WERI-Rb-1 (cell line): ENCODE data around the gene RASAL2.

Source experiments
- DNase-seq: peaks from one replicate; pipeline ENCODE4 v3.0.0-alpha.2; 2020
- H3K27ac ChIP-seq: fragments of 250-450 bp; sonication (Bioruptor Pico); 2 replicates; pipeline ENCODE4 v1.5.1; 2020; ENCODE audit warnings: mild to moderate bottlenecking, moderate library complexity
- H3K27me3 ChIP-seq: fragments of 250-450 bp; sonication (Bioruptor Pico); 2 replicates; pipeline ENCODE4 v1.5.1; 2021; ENCODE audit warnings: mild to moderate bottlenecking, low read depth, moderate library complexity; ENCODE audit not compliant: insufficient read depth, severe bottlenecking
- H3K36me3 ChIP-seq: fragments of 250-450 bp; sonication (Bioruptor Pico); 2 replicates; pipeline ENCODE4 v1.5.1; 2020; ENCODE audit warnings: mild to moderate bottlenecking, moderate library complexity
- H3K4me3 ChIP-seq: 2 replicates; pipeline ENCODE4 v1.5.1; 2011; ENCODE audit warnings: low read depth, mild to moderate bottlenecking, control low read depth, low read length
- H3K9me3 ChIP-seq: fragments of 250-450 bp; sonication (Bioruptor Pico); 2 replicates; pipeline ENCODE4 v1.5.1; 2021; ENCODE audit warnings: mild to moderate bottlenecking, moderate library complexity; ENCODE audit not compliant: severe bottlenecking
- TF ChIP-seq, protein P1 (sequence below): IDR thresholded peaks from 2 replicates; pipeline ENCODE4 v1.5.1; 2011; ENCODE audit warnings: low read depth, mild to moderate bottlenecking, control low read depth, inconsistent platforms, low read length

The RASAL2 gene

DNA sequence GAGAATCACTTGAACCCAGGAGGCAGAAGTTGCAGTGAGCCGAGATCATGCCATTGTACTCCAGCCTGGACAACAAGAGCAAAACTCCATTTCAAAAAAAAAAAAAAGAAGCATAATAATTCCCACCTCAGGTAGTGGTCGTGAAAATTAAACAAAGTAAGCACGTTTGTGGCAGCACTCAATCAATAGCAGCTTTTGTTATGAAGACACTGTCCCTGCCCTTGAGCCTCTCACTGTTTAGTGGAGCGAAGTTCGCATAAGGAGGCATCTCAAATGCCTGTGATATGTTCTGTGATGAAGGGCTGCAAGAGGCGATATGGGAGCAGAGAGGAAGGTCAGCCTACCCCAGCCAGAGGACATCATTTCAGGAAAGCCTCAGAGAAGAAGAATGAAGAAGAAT, 43.8 kb upstream of the RASAL2 start:
- no peak for DNase-seq
- H3K36me3 ChIP-seq: no peaks in the 10 kb centered on the region
- TF ChIP-seq, protein P1, sequence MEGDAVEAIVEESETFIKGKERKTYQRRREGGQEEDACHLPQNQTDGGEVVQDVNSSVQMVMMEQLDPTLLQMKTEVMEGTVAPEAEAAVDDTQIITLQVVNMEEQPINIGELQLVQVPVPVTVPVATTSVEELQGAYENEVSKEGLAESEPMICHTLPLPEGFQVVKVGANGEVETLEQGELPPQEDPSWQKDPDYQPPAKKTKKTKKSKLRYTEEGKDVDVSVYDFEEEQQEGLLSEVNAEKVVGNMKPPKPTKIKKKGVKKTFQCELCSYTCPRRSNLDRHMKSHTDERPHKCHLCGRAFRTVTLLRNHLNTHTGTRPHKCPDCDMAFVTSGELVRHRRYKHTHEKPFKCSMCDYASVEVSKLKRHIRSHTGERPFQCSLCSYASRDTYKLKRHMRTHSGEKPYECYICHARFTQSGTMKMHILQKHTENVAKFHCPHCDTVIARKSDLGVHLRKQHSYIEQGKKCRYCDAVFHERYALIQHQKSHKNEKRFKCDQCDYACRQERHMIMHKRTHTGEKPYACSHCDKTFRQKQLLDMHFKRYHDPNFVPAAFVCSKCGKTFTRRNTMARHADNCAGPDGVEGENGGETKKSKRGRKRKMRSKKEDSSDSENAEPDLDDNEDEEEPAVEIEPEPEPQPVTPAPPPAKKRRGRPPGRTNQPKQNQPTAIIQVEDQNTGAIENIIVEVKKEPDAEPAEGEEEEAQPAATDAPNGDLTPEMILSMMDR: no peak
- no peaks in the 10 kb centered on the region for H3K9me3 ChIP-seq
- H3K4me3 ChIP-seq: no peak overlapping the region
- H3K27ac ChIP-seq: no peak overlapping the region
- H3K27me3 ChIP-seq: no peaks in the 10 kb centered on the region

DNA sequence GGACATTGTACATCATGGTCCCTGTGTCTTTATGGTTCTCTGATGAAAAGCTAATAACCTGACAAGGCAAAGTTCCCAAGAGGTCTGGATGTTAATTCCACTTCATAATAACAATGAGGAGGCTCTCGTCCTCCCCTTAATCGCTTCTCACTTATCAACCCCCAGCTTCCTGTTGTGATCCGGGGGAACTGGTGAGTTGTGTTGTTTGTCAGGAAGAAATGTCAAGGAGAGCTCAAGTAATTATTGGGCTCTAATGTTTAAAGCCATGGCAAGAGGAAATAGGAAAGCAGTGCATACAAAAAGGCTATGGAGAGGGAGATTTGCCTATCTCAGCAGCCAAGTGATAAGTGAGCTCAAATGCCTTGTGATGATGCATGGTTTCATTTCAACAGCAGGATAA, 42.8 kb upstream of the RASAL2 start:
- H3K4me3 ChIP-seq: no peak overlapping the region
- DNase-seq: no peak
- H3K27ac ChIP-seq: no peak overlapping the region
- no peaks in the 10 kb centered on the region for H3K27me3 ChIP-seq
- H3K9me3 ChIP-seq: no peaks in the 10 kb centered on the region
- TF ChIP-seq, protein P1: no peak
- H3K36me3 ChIP-seq: no peaks in the 10 kb centered on the region

DNA sequence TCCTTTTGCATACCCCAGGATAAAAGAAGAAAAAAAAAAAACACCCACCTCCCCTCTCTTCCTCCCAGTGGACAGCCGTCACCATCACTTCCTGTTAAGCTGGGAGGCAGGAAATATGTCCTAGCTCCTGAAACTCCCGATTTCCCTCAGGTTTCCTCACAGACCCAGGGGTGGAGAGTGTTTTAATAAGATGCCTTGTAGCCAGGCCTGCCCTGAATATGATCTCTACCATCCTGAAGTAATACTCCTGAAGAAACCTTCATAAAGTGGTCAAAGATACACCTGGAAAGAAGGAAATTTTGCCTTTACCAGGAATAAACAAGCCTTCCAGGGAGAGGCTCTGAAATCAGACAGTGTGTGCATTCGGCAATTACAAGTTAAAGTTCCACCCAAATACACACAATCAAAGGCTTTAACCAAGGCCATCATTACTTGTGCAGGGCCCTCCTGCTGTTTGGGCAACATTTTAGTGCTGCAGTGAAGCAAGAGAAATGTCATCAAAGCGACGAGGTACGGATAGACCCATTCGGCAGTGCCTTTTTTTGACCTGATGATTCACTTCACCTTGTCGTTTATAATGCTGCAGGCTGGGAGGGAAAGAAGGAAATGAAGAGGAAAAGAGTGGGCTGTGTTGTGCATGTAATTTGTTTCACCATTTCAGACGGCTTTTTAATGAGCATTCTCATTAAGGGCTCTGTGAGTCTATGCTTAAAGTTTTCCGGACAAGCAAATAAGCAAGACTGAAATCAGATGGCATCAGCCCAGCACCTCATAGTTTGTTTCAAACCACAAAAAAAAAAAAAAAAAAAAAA, 41.0 kb upstream of the RASAL2 start:
- no peak for DNase-seq
- no peak overlapping the region for H3K4me3 ChIP-seq
- no peaks in the 10 kb centered on the region for H3K9me3 ChIP-seq
- no peak overlapping the region for H3K27ac ChIP-seq
- no peaks in the 10 kb centered on the region for H3K27me3 ChIP-seq
- TF ChIP-seq, protein P1: no peak
- H3K36me3 ChIP-seq: no peaks in the 10 kb centered on the region

DNA sequence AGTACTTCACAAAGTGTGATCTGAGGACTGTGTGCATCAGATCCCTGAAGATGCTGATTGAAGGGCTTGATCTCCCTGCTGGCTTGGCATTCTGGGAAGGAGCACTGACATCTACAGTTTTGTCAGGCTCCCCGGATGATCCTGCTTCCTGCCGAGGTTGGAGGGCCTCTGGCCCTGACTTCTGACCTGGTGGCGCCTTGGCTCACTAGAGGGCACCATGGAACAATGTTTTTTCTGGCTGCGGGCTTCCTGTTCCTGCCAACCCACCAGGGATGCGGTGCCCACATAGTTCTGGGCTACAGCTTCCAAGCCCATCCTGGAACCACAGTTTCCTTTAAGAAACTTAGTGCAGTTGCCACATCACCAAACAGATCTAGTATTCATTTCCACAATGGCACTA, 38.8 kb upstream of the RASAL2 start:
- H3K27me3 ChIP-seq: no peaks in the 10 kb centered on the region
- H3K36me3 ChIP-seq: no peaks in the 10 kb centered on the region
- H3K27ac ChIP-seq: no peak overlapping the region
- TF ChIP-seq, protein P1: peak; percentile 64
- H3K4me3 ChIP-seq: no peak overlapping the region
- DNase-seq: peak; percentile 46
- H3K9me3 ChIP-seq: no peaks in the 10 kb centered on the region

DNA sequence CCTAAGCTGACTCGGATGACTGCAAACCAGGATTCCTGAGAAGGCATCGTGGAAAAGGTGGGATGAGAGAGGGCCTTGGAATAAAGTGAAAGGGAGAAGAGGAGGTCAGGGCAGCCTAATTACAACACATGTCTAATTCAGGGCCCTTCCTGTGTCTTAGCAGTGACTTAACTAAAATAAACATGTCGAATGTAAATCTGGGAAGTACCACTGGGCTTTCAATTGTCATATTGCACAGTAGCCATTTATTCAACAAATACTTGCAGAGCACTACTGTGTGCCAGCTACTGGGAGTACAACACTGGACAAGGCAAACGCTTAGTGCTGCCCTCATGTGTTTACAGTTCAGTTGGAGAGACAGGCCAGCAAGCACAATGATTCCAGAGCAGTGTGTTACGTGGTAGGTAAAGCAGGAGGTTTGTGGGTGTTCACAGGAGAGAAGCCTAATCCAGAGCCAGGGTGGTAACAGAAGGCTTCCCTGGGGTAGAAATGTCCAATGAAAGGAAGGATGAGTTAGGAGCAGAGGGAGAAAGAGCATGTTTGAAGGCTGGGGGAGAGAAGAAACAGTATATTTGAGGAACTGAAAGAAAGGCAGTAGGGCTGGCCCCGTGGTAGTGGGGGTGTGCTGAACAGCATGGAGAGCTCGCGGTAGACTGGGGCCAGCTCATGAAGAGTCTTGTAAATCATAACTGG, 38.0 kb upstream of the RASAL2 start:
- DNase-seq: peak; percentile 38
- TF ChIP-seq, protein P1: peak; percentile 43; the same call in 1 of the 2 replicates
- Histone ChIP-seq H3K27ac (no peak overlapping the region), H3K9me3 (no peaks in the 10 kb centered on the region), H3K36me3 (no peaks in the 10 kb centered on the region), H3K27me3 (no peaks in the 10 kb centered on the region), H3K4me3 (no peak overlapping the region)
